Glomerular visceral epithelial cell (primary cell): ENCODE measurements around the gene PLEK2.
"Not testable (repeated sequence)": the region's sequence is repeated elsewhere in the genome, so short reads cannot be mapped to it uniquely, and the experiment has no call there.

Experiments
- DNase-seq: peaks from one replicate; pipeline ENCODE4 v3.0.0-alpha.2; 2016; ENCODE audit errors: extremely low spot score

PLEK2 gene

DNA sequence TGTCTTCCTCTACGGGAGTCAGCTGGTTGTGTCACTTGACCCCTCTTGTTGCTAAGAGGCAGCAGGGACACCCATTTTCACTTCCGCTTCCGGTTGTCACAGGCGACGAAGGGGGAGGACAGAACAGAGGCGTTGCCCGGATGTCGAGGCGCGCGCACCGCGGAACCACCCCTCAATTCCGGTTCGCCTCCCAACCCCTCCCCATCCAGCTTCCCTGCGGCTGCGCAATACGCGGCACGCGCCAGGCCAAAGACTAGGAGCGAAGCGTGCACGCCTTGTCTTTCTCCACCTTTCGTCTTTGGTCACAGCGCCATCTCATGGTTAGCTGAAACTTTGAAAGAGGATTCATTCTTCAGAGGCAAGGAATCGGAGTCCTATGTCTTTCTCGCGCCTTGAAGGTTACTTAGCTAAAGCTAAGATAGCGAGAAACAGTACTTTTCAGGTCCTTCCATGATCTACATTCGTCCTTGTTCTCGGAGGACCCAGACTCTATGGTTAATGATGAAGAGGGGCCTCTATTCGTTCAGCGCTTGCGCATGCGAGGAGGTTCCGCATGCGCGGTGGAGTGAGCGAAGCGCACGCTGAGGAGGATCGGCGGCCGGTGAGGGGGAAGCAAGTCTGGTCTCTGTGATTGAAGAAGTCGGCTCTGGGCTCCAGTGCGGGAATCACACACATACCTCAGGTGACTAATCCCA, 52.0 kb downstream of the PLEK2 start, which contains the start of the genes ATP6V1D and EIF2S1:
ATP6V1D (minus strand) TSS at position 30 of the 695 bp plus-strand sequence. CDS start 106 bp downstream, outside the sequence.
EIF2S1 (plus strand) TSS at position 554 of the 695 bp plus-strand sequence. CDS start 4,440 bp downstream, outside the sequence.
- peak; percentile 99 for DNase-seq

DNA sequence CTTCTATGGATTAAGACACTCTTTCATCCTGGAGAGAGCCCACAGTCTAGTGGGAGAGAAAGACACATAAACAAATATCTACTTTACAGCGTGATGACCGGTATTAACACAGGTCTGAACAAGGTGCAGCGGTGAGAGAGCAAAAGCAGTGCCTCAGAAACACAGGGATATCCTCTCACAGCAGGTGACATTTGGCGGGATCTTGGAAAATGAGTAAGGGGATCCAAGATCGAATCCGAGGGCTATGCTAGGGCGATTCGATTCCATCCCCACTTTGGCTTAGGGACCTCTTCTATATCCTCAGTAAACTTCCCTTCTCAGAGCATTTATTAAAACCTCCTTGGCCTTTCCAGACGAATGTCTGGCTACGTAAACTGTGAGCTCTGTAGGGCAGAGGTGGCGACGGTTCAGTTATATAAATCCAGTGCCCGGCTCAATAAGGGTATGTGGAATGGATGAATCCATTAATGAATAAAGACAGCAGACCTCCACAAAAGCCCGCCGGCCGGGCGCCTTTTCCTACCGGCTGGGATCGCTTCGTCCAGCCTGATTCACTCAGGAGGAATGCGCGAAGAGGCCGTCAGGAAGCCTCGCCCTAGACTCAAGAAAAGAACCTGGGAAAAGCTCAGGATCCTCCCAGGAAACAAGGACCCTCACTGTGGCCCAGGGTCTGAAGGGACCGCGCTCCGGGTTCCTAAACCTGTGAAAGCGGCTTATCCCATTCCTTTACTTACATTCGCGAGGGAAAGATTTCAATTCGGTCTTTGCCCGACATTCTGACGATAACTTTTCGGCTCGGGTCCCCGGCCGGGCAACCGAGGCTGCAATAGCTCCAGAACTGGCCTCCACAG, 52.8 kb downstream of the PLEK2 start:
- DNase-seq: peak; percentile 58

DNA sequence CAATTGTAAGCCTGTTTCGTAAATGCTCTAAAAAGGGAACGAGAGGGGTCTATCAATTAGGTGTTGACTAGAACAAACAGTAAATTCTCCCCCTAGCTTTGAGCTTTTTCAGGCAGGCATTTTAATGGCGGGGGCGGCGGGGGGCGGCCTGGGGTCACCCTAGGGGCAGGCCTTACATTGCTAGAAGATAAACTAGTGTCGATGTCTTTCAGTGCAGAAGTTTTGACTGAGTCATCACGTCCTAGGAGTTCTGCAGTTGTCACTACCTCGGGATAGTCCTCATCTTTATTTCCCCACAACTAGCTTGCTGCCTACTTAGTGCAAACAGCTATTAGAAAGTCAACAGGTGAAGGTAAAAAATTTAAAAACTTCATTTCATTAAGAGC, 54.0 kb downstream of the PLEK2 start:
- DNase-seq: peak; percentile 14

DNA sequence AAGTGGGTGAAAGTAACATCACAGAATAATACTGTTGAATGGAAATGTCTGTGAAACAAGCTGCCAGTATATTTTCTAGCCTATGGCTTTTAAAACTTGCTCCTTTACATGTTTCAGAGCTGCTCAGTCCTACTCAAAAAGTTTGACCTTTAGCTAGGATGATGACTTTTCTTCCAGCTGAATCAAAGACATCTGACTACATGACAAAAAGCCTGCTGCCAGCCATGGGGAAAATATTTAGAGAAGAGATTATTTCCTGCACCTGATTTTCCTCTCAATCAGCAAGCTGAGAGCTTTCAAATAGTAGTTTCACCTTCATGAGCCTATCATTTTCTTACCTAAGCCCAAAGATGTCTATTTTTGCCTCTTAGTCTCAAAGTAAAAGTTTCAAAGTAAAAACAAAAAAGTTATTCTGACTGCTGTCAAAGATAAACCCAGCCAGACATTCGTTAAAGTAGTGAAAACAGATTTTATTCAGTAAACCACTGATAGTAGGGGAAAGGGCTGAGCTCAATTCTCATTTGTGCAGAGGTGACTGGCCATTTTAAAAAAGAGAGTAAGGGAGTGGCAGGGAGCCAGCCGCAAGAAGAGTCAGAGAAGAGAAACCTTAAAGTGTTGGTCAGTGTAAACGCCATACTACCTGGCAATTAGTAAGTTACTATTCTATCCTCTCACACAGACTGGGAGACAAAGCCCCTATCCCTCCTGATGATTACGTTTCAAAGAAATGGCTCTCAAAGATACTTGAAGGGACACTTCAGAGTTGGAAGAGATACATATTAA, 54.6 kb downstream of the PLEK2 start:
- peak; percentile 12 for DNase-seq

DNA sequence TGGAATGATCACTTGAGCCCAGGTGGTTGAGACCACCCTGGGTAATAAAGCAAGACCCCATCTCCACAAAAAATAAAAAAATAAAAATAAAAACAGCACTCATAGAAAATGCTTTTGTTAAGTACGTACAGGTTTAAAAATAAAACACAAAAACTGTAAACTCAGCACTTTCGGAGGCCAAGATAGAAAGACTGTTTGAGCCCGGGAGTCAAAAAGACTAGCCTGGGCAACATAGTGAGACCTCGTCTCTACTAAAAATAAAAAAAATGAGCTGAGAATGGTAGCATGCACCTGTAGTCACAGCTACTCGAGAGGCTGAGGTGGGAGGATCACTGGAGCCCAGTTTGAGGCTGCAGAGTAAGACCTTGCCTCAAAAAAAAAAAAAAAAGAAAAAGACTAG, 59.9 kb downstream of the PLEK2 start:
- no peak for DNase-seq

DNA sequence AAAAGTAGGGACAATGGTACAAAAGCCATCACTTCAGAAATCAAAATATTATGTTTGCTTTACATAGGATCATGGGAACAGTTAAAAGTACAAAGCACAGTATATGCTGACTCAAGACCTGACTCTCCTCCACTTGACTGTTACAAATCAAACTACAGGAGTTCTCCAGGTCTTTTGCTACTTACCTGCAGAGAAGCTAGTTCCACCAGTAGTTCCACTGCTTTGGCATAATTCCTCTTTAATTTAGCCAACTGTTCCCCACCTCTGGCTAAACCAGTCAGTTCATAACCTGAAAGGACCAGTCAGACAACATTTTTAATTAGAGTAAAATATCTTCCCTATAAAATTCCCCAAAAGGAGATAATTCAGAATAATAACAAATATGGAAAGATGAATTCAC, 66.4 kb downstream of the PLEK2 start:
- DNase-seq: no peak

DNA sequence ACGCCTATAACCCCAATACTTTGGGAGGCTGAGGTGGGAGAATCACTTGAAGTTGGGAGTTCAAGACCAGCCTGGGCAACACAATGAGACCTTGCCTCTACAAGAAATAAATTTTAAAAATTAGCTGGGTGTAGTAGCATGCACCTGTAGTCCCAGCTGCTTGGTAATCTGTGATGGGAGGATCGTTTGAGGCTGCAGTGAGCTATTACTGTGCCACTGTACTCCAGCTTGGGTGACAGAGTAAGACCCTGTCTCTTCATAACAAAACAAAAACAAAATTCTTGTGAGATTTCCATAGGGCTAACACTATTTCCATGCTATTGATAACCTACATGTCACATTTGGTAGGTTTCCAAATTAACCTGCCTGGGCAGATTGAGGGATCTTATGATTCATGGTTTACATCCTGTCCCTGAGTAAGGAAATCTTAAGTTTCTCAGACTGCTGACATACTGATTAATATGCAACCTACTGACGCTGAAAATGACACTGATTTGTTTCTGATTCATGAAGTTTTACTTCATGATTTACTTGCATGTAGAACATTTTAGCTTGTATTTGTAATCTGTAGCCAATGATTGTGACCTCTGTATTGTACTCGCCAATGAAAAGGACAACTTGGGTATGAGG, 68.2 kb downstream of the PLEK2 start:
- no peak for DNase-seq

DNA sequence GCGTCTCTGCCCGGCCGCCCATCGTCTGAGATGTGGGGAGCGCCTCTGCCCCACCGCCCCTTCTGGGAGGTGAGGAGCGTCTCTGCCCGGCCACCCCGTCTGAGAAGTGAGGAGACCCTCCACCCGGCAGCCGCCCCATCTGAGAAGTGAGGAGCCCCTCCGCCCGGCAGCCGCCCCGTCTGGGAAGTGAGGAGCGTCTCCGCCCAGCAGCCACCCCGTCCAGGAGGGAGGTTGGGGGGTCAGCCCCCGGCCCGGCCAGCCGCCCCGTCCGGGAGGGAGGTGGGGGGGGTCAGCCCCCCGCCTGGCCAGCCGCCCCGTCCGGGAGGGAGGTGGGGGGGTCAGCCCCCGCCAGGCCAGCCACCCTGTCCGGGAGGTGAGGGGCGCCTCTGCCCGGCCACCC, 70.7 kb downstream of the PLEK2 start:
- DNase-seq: not testable (repeated sequence)
